GM12878 (cell line): ENCODE results near the gene TTC17. TPM values are rescaled to one million over a fixed set of nuclear protein-coding genes. Genes with fewer than 3 reads are reported as not detected.

ENCODE experiments used
- ATAC-seq: fragments of 200-7000 bp; cut with Tn5 transposase; 3 replicates; pipeline ENCODE4 v1.9.1; 2020; ENCODE audit warnings: mild to moderate bottlenecking, moderate library complexity
- BruUV-seq: library from RNA; stranded (reverse); fragments of 400-500 nt; replicated peaks from 2 replicates; lab custom pipeline; 2021; lab: Mats Ljungman, UMichigan
- CTCF ChIA-PET: fragments of 300-600 bp; sonication (Branson Sonifier 250); formaldehyde crosslinking; extraction: SDS; loops from one replicate; lab custom pipeline; 2021; ENCODE audit warnings: inconsistent platforms; lab: Yijun Ruan, JAX
- POLR2A ChIA-PET: fragments of 350-600 bp; formaldehyde crosslinking; extraction: SDS; loops from one replicate; lab custom pipeline; 2021; ENCODE audit warnings: inconsistent platforms; lab: Charles Lee
- RAD21 ChIA-PET: fragments of 300-600 bp; sonication (Branson Sonifier 250); formaldehyde crosslinking; loops from one replicate; lab custom pipeline; 2023; ENCODE audit warnings: antibody characterized with exemption; ENCODE audit not compliant: unreplicated experiment; lab: Charles Lee
- SMC1A ChIA-PET: fragments of 300-600 bp; sonication (Branson Sonifier 250); formaldehyde crosslinking; loops from one replicate; lab custom pipeline; 2023; ENCODE audit not compliant: unreplicated experiment, uncharacterized antibody; lab: Charles Lee
- DNase-seq: peaks from one replicate; pipeline ENCODE4 v3.0.0-alpha.2; 2011; ENCODE audit warnings: low read depth, low spot score
- FAIRE-seq: peaks from 3 replicates; lab custom pipeline; 2011; peaks lifted over from hg19 to GRCh38; lab: Jason Lieb, UNC
- H2AFZ ChIP-seq: 2 replicates; pipeline ENCODE4 v1.6.0; 2011; ENCODE audit warnings: low read depth, low read length, control low read depth; ENCODE audit not compliant: control insufficient read depth
- H3K27ac ChIP-seq: 2 replicates; pipeline ENCODE4 v1.5.1; 2011; ENCODE audit warnings: control low read depth; ENCODE audit not compliant: control insufficient read depth, insufficient read depth
- H3K27me3 ChIP-seq, 2 experiments: replicated peaks in 1 of 2; 2 replicates each; pipeline versions ENCODE4 v1.6.0 to v1.6.1; 2011; ENCODE audit warnings: low read length in 1 of 2; ENCODE audit not compliant: control insufficient read depth in 2 of 2, insufficient read depth in 2 of 2
- H3K36me3 ChIP-seq, 2 experiments: 2 replicates each; pipeline ENCODE4 v1.5.1; 2011; ENCODE audit warnings: low read length in 1 of 2; ENCODE audit not compliant: control insufficient read depth in 2 of 2, insufficient read depth in 2 of 2
- H3K4me1 ChIP-seq: 2 replicates; pipeline ENCODE4 v1.6.1; 2011; ENCODE audit warnings: mild to moderate bottlenecking, low read length, moderate library complexity, mixed read lengths; ENCODE audit not compliant: control insufficient read depth, insufficient read depth
- H3K4me2 ChIP-seq: 2 replicates; pipeline ENCODE4 v1.6.0; 2011; ENCODE audit warnings: control low read depth; ENCODE audit not compliant: control insufficient read depth, insufficient read depth
- H3K4me3 ChIP-seq: fragments of 200-600 bp; sonication (generic); 2 replicates; pipeline ENCODE4 v1.5.1; 2016
- H3K79me2 ChIP-seq: 2 replicates; pipeline ENCODE4 v1.6.0; 2011; ENCODE audit warnings: low read length; ENCODE audit not compliant: control insufficient read depth, insufficient read depth
- H3K9ac ChIP-seq: 2 replicates; pipeline ENCODE4 v1.8.0; 2011; ENCODE audit warnings: low read length, control low read depth, mixed read lengths; ENCODE audit not compliant: control insufficient read depth, insufficient read depth
- H3K9me3 ChIP-seq: replicated peaks from 3 replicates; pipeline ENCODE4 v1.5.1; 2011; ENCODE audit warnings: mild to moderate bottlenecking, low read length; ENCODE audit not compliant: control insufficient read depth, insufficient read depth
- H4K20me1 ChIP-seq: 2 replicates; pipeline ENCODE4 v1.6.0; 2011; ENCODE audit not compliant: control insufficient read depth, insufficient read depth
- CBX5 ChIP-seq: sonication (generic); IDR thresholded peaks from 2 replicates; pipeline ENCODE4 v1.6.1; 2016; ENCODE audit warnings: low read depth, moderate library complexity, mild to moderate bottlenecking, inconsistent platforms
- CREB1 ChIP-seq: IDR thresholded peaks from 2 replicates; pipeline ENCODE4 v1.6.1; 2012; ENCODE audit warnings: low read depth, mild to moderate bottlenecking, inconsistent platforms
- CREM ChIP-seq: IDR thresholded peaks from 2 replicates; pipeline ENCODE4 v1.6.1; 2014; ENCODE audit warnings: antibody characterized with exemption, low read depth
- EP300 ChIP-seq, 2 experiments: fragments of 150-350 bp in 1 of 2; IDR thresholded peaks; 2 replicates each; pipeline ENCODE4 v1.6.1; 2011 to 2012; ENCODE audit warnings: low read depth in 2 of 2, low read length in 2 of 2, borderline replicate concordance in 1 of 2, improper control_type of control experiment in 1 of 2, inconsistent platforms in 1 of 2; ENCODE audit not compliant: control insufficient read depth in 1 of 2
- FOXK2 ChIP-seq: fragments of 450-650 bp; IDR thresholded peaks from 2 replicates; pipeline ENCODE4 v1.6.1; 2017; ENCODE audit warnings: mild to moderate bottlenecking, moderate library complexity
- IKZF2 ChIP-seq, 2 experiments: fragments of 450-650 bp; IDR thresholded peaks; 2 replicates each; pipeline ENCODE4 v1.6.1; 2017; ENCODE audit warnings: mild to moderate bottlenecking in 2 of 2, moderate library complexity in 2 of 2
- IRF4 ChIP-seq: IDR thresholded peaks from 2 replicates; pipeline ENCODE4 v1.6.1; 2011; ENCODE audit warnings: low read depth, low read length
- JUNB ChIP-seq: IDR thresholded peaks from 2 replicates; pipeline ENCODE4 v1.6.1; 2016; ENCODE audit warnings: antibody characterized with exemption, mild to moderate bottlenecking
- JUND ChIP-seq: IDR thresholded peaks from 2 replicates; pipeline ENCODE4 v1.6.1; 2012; ENCODE audit warnings: low read depth, mild to moderate bottlenecking, low read length, improper control_type of control experiment, moderate library complexity
- MEF2B ChIP-seq: fragments of 450-650 bp; IDR thresholded peaks from 2 replicates; pipeline ENCODE4 v1.6.1; 2018; ENCODE audit warnings: mild to moderate bottlenecking, moderate library complexity; ENCODE audit not compliant: partially characterized antibody, poor library complexity, severe bottlenecking
- MXI1 ChIP-seq: fragments of 150-350 bp; IDR thresholded peaks from 2 replicates; pipeline ENCODE4 v1.6.1; 2011; ENCODE audit warnings: low read depth, mild to moderate bottlenecking, inconsistent platforms, low read length, improper control_type of control experiment
- MYB ChIP-seq: fragments of 150-350 bp; IDR thresholded peaks from 2 replicates; pipeline ENCODE4 v1.6.1; 2014; ENCODE audit warnings: mild to moderate bottlenecking, low read depth, low read length, borderline replicate concordance
- NFIC ChIP-seq: IDR thresholded peaks from 2 replicates; pipeline ENCODE4 v1.6.1; 2012; ENCODE audit warnings: low read depth, mild to moderate bottlenecking, inconsistent platforms, low read length, moderate library complexity
- NR2C2 ChIP-seq: IDR thresholded peaks from 2 replicates; pipeline ENCODE4 v1.6.1; 2011; ENCODE audit warnings: borderline replicate concordance, low read depth; ENCODE audit not compliant: control insufficient read depth, insufficient read length
- SMARCA5 ChIP-seq: fragments of 450-650 bp; IDR thresholded peaks from 2 replicates; pipeline ENCODE4 v1.6.1; 2017; ENCODE audit warnings: mild to moderate bottlenecking
- SMC3 ChIP-seq: IDR thresholded peaks from 2 replicates; pipeline ENCODE4 v1.6.1; 2011; ENCODE audit warnings: low read length, improper control_type of control experiment, borderline replicate concordance
- SPI1 ChIP-seq: IDR thresholded peaks from 2 replicates; pipeline ENCODE4 v1.6.1; 2011; ENCODE audit warnings: low read depth, mild to moderate bottlenecking, low read length, moderate library complexity, borderline replicate concordance; ENCODE audit not compliant: insufficient read depth
- STAT3 ChIP-seq: IDR thresholded peaks from 2 replicates; pipeline ENCODE4 v1.6.1; 2011; ENCODE audit warnings: low read depth, low read length, improper control_type of control experiment
- TCF12 ChIP-seq: IDR thresholded peaks from 2 replicates; pipeline ENCODE4 v1.6.1; 2011; ENCODE audit warnings: low read depth, mild to moderate bottlenecking, low read length
- WGBS: methylation state at CpG from one replicate; pipeline ENCODE4 v1.1.6; 2016; ENCODE audit warnings: low lambda C conversion rate; ENCODE audit not compliant: insufficient replicate concordance, insufficient coverage; ENCODE audit errors: missing lambda C conversion rate; 5-methylcytosine and 5-hydroxymethylcytosine counted together
- in situ Hi-C: fragments of 300-500 bp; cut with MboI; formaldehyde crosslinking; loops from 9 replicates; pipeline ENCODE4 v1.14.3; 2018; ENCODE audit warnings: mixed read lengths
- intact Hi-C: fragments of 100-400 bp; cut with micrococcal nuclease; formaldehyde crosslinking; loops from one replicate; pipeline ENCODE4 v1.14.2; 2022; ENCODE audit not compliant: unreplicated experiment
- polyA plus RNA-seq, 11 experiments: library from polyadenylated mRNA; depleted of rRNA in 4 of 11; unstranded in 6 of 11; stranded (reverse) in 5 of 11; fragments of >200 nt; fragmentation: Nextera tagmentation in 4 of 11; fragmentation: Illumina TruSeq in 1 of 11; extraction: Ambion mirVana in 4 of 11; extraction: Trizol in 1 of 11; gene quantifications; 1 replicate in 1 of 11; 2 replicates in 10 of 11; pipeline versions ENCODE4 v1.2.1 to v1.2.3, GENCODE V29; 2011 to 2016; ENCODE audit warnings: inconsistent platforms in 2 of 11, missing spikeins in 2 of 11, low read depth in 1 of 11
- total RNA-seq, 4 experiments: library from RNA; depleted of rRNA in 3 of 4; stranded (reverse); fragments of >200 nt in 3 of 4; fragmentation: Illumina TruSeq in 1 of 4; extraction: Trizol in 1 of 4; gene quantifications; 2 replicates each; pipeline versions ENCODE4 v1.2.1 to v1.2.3, GENCODE V29; 2013 to 2021
- TF ChIP-seq, protein P1 (sequence below): fragments of 450-650 bp; IDR thresholded peaks from 2 replicates; pipeline ENCODE4 v1.6.1; 2017; ENCODE audit warnings: mild to moderate bottlenecking, low read depth, inconsistent platforms; ENCODE audit not compliant: poor library complexity, severe bottlenecking
- TF ChIP-seq, protein P2 (sequence below): IDR thresholded peaks from 2 replicates; pipeline ENCODE4 v1.6.1; 2012; ENCODE audit warnings: low read depth, low read length, improper control_type of control experiment

The TTC17 gene
- total and polyA plus RNA-seq, 10 of the 15 experiments (the other 5 are each of a cell fraction or from before 2014, with no cell fraction given), result 15.9 to 116 (median 41.5) TPM

- 17% methylated on average over 7 of the region's 7 CpGs for WGBS
- no TSS peak for BruUV-seq
- FAIRE-seq (no peak), DNase-seq (peak; percentile 20), ATAC-seq (peak; percentile 74)
- RAD21 ChIA-PET, result interaction anchor here (0.6 to 1.2 kb wide), 2 partner anchors 9 to 56 kb away, joined by 3 to 4 read pairs; partner anchors contain the start of genes API5 and TTC17
- intact Hi-C loops, result no loop called here
- CTCF ChIA-PET, result interaction anchor here (0.6 to 1.5 kb wide), 4 partner anchors 9 to 55 kb away, joined by 3 to 6 read pairs (median 4); partner anchors contain the start of genes API5 and TTC17
- Histone ChIP-seq H3K27ac (peak overlapping the region; percentile 66), H3K4me1 (peaks cover 20% of the 10 kb centered on the region), H3K4me2 (peak overlapping the region; percentile 32; the same call in 1 of the 2 replicates), H3K27me3 (no peaks in the 10 kb centered on the region), H3K9me3 (no peaks in the 10 kb centered on the region), H4K20me1 (0 out of 2 replicates have a peak, but pooled peaks cover 2% of the 10 kb centered on the region), H3K4me3 (no peak overlapping the region), H3K79me2 (peaks cover 69% of the 10 kb centered on the region), H3K36me3 (peaks cover 0 to 4% of the 10 kb centered on the region in 2 experiments; a peak in 3 of 4 replicates), H3K9ac (no peak overlapping the region), H2AFZ (no peak overlapping the region)
- in situ Hi-C loops, result loop anchor here (10.0 to 25.0 kb wide), 2 partner anchors 317 to 1220 kb away; partner anchors contain the start of gene HSD17B12
- POLR2A ChIA-PET, result interaction anchor here (0.6 to 2.0 kb wide), 4 partner anchors 9 to 485 kb away, joined by 3 to 19 read pairs (median 3); partner anchors contain the start of gene TTC17
- SMC1A ChIA-PET, result interaction anchor here (1.1 to 1.6 kb wide), 4 partner anchors 8 to 54 kb away, joined by 3 to 8 read pairs (median 3); partner anchors contain the start of gene TTC17
- TF ChIP-seq MEF2B (no peak), CBX5 (no peak), CREM (0 out of 2 replicates have a peak, but pooled peaks have one; percentile 23), JUND (no peak), IRF4 (peak; percentile 95), EP300 (IDR thresholded peaks at IDR 0.05; ENCODE audit: borderline replicate concordance in 1 of 2, control insufficient read depth in 1 of 2, low read depth in 2 of 2, low read length in 2 of 2) (peak in 1 of 2 experiments; percentile 51; a peak in 1 of 4 replicates), MXI1 (no peak), IKZF2 (IDR thresholded peaks at IDR 0.05) (peak in 1 of 2 experiments; percentile 61; a peak in 2 of 4 replicates), NR2C2 (no peak), TCF12 (no peak), MYB (no peak), CREB1 (0 out of 2 replicates have a peak, but pooled peaks have one; percentile 8), STAT3 (no peak), SMC3 (no peak), SPI1 (peak; percentile 91), FOXK2 (no peak), JUNB (no peak), NFIC (no peak), SMARCA5 (no peak)
- TF ChIP-seq, protein P1, sequence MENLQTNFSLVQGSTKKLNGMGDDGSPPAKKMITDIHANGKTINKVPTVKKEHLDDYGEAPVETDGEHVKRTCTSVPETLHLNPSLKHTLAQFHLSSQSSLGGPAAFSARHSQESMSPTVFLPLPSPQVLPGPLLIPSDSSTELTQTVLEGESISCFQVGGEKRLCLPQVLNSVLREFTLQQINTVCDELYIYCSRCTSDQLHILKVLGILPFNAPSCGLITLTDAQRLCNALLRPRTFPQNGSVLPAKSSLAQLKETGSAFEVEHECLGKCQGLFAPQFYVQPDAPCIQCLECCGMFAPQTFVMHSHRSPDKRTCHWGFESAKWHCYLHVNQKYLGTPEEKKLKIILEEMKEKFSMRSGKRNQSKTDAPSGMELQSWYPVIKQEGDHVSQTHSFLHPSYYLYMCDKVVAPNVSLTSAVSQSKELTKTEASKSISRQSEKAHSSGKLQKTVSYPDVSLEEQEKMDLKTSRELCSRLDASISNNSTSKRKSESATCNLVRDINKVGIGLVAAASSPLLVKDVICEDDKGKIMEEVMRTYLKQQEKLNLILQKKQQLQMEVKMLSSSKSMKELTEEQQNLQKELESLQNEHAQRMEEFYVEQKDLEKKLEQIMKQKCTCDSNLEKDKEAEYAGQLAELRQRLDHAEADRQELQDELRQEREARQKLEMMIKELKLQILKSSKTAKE, result peak; percentile 44
- TF ChIP-seq, protein P2, sequence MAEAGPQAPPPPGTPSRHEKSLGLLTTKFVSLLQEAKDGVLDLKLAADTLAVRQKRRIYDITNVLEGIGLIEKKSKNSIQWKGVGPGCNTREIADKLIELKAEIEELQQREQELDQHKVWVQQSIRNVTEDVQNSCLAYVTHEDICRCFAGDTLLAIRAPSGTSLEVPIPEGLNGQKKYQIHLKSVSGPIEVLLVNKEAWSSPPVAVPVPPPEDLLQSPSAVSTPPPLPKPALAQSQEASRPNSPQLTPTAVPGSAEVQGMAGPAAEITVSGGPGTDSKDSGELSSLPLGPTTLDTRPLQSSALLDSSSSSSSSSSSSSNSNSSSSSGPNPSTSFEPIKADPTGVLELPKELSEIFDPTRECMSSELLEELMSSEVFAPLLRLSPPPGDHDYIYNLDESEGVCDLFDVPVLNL, result no peak
These were observed 8.9 kb downstream of the TTC17 start for GRCh38 chr11:43367382-43368178.
